Measurements from ENCODE around the gene PRND. TPM values are rescaled to one million over a fixed set of nuclear protein-coding genes. Genes with fewer than 3 reads are reported as not detected.

Gene PRND
- total and polyA plus RNA-seq, 2 donors (not counting 3 experiments of a cell fraction or from before 2014, with no cell fraction given): 0.18 TPM; not detected in 1

DNA sequence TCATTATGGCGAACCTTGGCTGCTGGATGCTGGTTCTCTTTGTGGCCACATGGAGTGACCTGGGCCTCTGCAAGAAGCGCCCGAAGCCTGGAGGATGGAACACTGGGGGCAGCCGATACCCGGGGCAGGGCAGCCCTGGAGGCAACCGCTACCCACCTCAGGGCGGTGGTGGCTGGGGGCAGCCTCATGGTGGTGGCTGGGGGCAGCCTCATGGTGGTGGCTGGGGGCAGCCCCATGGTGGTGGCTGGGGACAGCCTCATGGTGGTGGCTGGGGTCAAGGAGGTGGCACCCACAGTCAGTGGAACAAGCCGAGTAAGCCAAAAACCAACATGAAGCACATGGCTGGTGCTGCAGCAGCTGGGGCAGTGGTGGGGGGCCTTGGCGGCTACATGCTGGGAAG is 22.5 kb upstream of the PRND start:
- TF ChIP-seq MYC (IDR thresholded peaks at IDR 0.05; ENCODE audit: low read depth, low read length): no peak
- TF ChIP-seq EZH2 (IDR thresholded peaks at IDR 0.05; ENCODE audit: borderline replicate concordance, low read depth, low read length, severe bottlenecking): no peak
- TF ChIP-seq POLR2A (IDR thresholded peaks at IDR 0.05; ENCODE audit: low read depth, low read length): no peak
- intact Hi-C loops (cut with micrococcal nuclease) (no loop called here), dilution Hi-C loops (cut with MboI; ENCODE audit: extremely low pct_ligation_motif_present, low sequenced_read_pairs) (no loop called here)
- H3K36me3 ChIP-seq (ENCODE audit: control insufficient read depth in 2 of 2, extremely low read depth in 1 of 2, insufficient read depth in 2 of 2, low read length in 2 of 2): peaks cover 8 to 10% of the 10 kb centered on the region in 2 experiments
- ChIA-PET POLR2A (no interaction called here), CTCF (interaction anchor here (2.8 kb wide), 1 partner anchor 86 kb away, joined by 23 read pairs; no protein-coding TSS in a partner anchor)
- H3K9me3 ChIP-seq (replicated peaks; ENCODE audit: control insufficient read depth, insufficient read depth, low read length): no peaks in the 10 kb centered on the region
- H2AFZ ChIP-seq (ENCODE audit: low read depth, low read length): no peak overlapping the region
- H3K4me1 ChIP-seq (ENCODE audit: control insufficient read depth, extremely low read depth, insufficient read depth, low read length): peaks cover 12% of the 10 kb centered on the region
- H3K9ac ChIP-seq (replicated peaks; ENCODE audit: extremely low read depth, insufficient read depth, low read length): no peak overlapping the region
- peaks cover 39% of the 10 kb centered on the region for H3K79me2 ChIP-seq (ENCODE audit: control insufficient read depth, insufficient read depth, low read length)
- no peak for FAIRE-seq
- no peaks in the 10 kb centered on the region for H4K20me1 ChIP-seq (replicated peaks; ENCODE audit: control insufficient read depth, extremely low read depth, insufficient read depth, low read length)
- H3K4me3 ChIP-seq (replicated peaks in 1 of 3; ENCODE audit: insufficient read depth in 1 of 3, low read depth in 1 of 3, low read length in 3 of 3): no peak overlapping the region
- H3K27ac ChIP-seq (ENCODE audit: insufficient read depth, low read depth, low read length): no peak overlapping the region
- no peak for DNase-seq (ENCODE audit: low read depth, low spot score)
- H3K27me3 ChIP-seq (ENCODE audit: control insufficient read depth in 2 of 2, insufficient read depth in 2 of 2, low read length in 2 of 2): no peaks in the 10 kb centered on the region
- H3K9me1 ChIP-seq (replicated peaks; ENCODE audit: control insufficient read depth, extremely low read depth, insufficient read depth, low read length): no peaks in the 10 kb centered on the region
- BruUV-seq (replicated peaks): no TSS peak
- no peak overlapping the region for H3K4me2 ChIP-seq (ENCODE audit: insufficient read depth, low read length)

DNA sequence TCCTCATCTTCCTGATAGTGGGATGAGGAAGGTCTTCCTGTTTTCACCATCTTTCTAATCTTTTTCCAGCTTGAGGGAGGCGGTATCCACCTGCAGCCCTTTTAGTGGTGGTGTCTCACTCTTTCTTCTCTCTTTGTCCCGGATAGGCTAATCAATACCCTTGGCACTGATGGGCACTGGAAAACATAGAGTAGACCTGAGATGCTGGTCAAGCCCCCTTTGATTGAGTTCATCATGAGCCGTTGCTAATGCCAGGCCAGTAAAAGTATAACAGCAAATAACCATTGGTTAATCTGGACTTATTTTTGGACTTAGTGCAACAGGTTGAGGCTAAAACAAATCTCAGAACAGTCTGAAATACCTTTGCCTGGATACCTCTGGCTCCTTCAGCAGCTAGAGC is 21.8 kb upstream of the PRND start:
- DNase-seq (ENCODE audit: low read depth, low spot score) (no peak), FAIRE-seq (no peak)
- Histone ChIP-seq H4K20me1 (replicated peaks; ENCODE audit: control insufficient read depth, extremely low read depth, insufficient read depth, low read length) (no peaks in the 10 kb centered on the region), H3K27ac (ENCODE audit: insufficient read depth, low read depth, low read length) (no peak overlapping the region), H3K27me3 (ENCODE audit: control insufficient read depth in 2 of 2, insufficient read depth in 2 of 2, low read length in 2 of 2) (no peaks in the 10 kb centered on the region), H3K79me2 (ENCODE audit: control insufficient read depth, insufficient read depth, low read length) (peaks cover 33% of the 10 kb centered on the region), H2AFZ (ENCODE audit: low read depth, low read length) (no peak overlapping the region), H3K4me1 (ENCODE audit: control insufficient read depth, extremely low read depth, insufficient read depth, low read length) (peaks cover 16% of the 10 kb centered on the region), H3K4me3 (replicated peaks in 1 of 3; ENCODE audit: insufficient read depth in 1 of 3, low read depth in 1 of 3, low read length in 3 of 3) (no peak overlapping the region), H3K9me1 (replicated peaks; ENCODE audit: control insufficient read depth, extremely low read depth, insufficient read depth, low read length) (no peaks in the 10 kb centered on the region), H3K36me3 (ENCODE audit: control insufficient read depth in 2 of 2, extremely low read depth in 1 of 2, insufficient read depth in 2 of 2, low read length in 2 of 2) (peaks cover 8 to 10% of the 10 kb centered on the region in 2 experiments), H3K4me2 (ENCODE audit: insufficient read depth, low read length) (no peak overlapping the region), H3K9ac (replicated peaks; ENCODE audit: extremely low read depth, insufficient read depth, low read length) (no peak overlapping the region), H3K9me3 (replicated peaks; ENCODE audit: control insufficient read depth, insufficient read depth, low read length) (no peaks in the 10 kb centered on the region)
- intact Hi-C loops (cut with micrococcal nuclease) (no loop called here), dilution Hi-C loops (cut with MboI; ENCODE audit: extremely low pct_ligation_motif_present, low sequenced_read_pairs) (no loop called here)
- TF ChIP-seq, protein P1, sequence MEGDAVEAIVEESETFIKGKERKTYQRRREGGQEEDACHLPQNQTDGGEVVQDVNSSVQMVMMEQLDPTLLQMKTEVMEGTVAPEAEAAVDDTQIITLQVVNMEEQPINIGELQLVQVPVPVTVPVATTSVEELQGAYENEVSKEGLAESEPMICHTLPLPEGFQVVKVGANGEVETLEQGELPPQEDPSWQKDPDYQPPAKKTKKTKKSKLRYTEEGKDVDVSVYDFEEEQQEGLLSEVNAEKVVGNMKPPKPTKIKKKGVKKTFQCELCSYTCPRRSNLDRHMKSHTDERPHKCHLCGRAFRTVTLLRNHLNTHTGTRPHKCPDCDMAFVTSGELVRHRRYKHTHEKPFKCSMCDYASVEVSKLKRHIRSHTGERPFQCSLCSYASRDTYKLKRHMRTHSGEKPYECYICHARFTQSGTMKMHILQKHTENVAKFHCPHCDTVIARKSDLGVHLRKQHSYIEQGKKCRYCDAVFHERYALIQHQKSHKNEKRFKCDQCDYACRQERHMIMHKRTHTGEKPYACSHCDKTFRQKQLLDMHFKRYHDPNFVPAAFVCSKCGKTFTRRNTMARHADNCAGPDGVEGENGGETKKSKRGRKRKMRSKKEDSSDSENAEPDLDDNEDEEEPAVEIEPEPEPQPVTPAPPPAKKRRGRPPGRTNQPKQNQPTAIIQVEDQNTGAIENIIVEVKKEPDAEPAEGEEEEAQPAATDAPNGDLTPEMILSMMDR (IDR thresholded peaks at IDR 0.05; ENCODE audit: extremely low read depth in 1 of 2, insufficient read depth in 1 of 2, low read depth in 1 of 2, low read length in 2 of 2): no peak
- TF ChIP-seq POLR2AphosphoS5 (IDR thresholded peaks at IDR 0.05; ENCODE audit: insufficient read depth, low read depth, low read length) (no peak), GATA2 (IDR thresholded peaks at IDR 0.05; ENCODE audit: insufficient read depth, insufficient read length, low read depth, low read length) (no peak), POLR2A (IDR thresholded peaks at IDR 0.05; ENCODE audit: low read depth, low read length) (no peak), EZH2 (IDR thresholded peaks at IDR 0.05; ENCODE audit: borderline replicate concordance, low read depth, low read length, severe bottlenecking) (no peak)
- TF ChIP-seq, protein P2, sequence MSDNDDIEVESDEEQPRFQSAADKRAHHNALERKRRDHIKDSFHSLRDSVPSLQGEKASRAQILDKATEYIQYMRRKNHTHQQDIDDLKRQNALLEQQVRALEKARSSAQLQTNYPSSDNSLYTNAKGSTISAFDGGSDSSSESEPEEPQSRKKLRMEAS (IDR thresholded peaks at IDR 0.05; ENCODE audit: insufficient read depth, insufficient read length): no peak
- BruUV-seq (replicated peaks): no TSS peak
- ChIA-PET CTCF (interaction anchor here (1.0 to 1.5 kb wide), 3 partner anchors 12 to 86 kb away, joined by 3 to 6 read pairs (median 4); no protein-coding TSS in a partner anchor), POLR2A (no interaction called here)

All from endothelial cell of umbilical vein (primary cell).